WTC11 (cell line): Measurements from ENCODE around the gene ADNP2. TPM values are rescaled to one million over a fixed set of nuclear protein-coding genes. Genes with fewer than 3 reads are reported as not detected.
A peak's percentile ranks its signal among the peaks of the same experiment; 100 is the strongest.

Experiments
- ATAC-seq: fragments of 200-7000 bp; cut with Tn5 transposase; 2 replicates; pipeline ENCODE4 v1.10.0; 2021; ENCODE audit warnings: mild to moderate bottlenecking, moderate library complexity
- CTCF ChIA-PET: fragments of 300-600 bp; sonication (Branson Sonifier 250); formaldehyde crosslinking; loops from one replicate; lab custom pipeline; 2021; ENCODE audit warnings: antibody characterized with exemption; lab: Charles Lee
- POLR2A ChIA-PET: fragments of 350-600 bp; sonication (Branson Sonifier 250); formaldehyde crosslinking; loops from one replicate; lab custom pipeline; 2021; ENCODE audit warnings: antibody characterized with exemption; lab: Charles Lee
- DNase-seq: peaks from one replicate; pipeline ENCODE4 v3.0.0; 2021; ENCODE audit warnings: low spot score
- H3K27ac Mint-ChIP-seq: 2 replicates; pipeline ENCODE4 v1.8.0; 2021; ENCODE audit warnings: mixed read lengths
- H3K27me3 Mint-ChIP-seq: 2 replicates; pipeline ENCODE4 v1.8.0; 2021; ENCODE audit warnings: low read depth, mild to moderate bottlenecking, moderate library complexity, mixed read lengths
- H3K36me3 Mint-ChIP-seq: 2 replicates; pipeline ENCODE4 v1.8.0; 2021; ENCODE audit warnings: mixed read lengths
- H3K4me1 Mint-ChIP-seq: 2 replicates; pipeline ENCODE4 v1.8.0; 2022; ENCODE audit warnings: mixed read lengths
- H3K4me3 Mint-ChIP-seq: 2 replicates; pipeline ENCODE4 v1.8.0; 2021; ENCODE audit warnings: mild to moderate bottlenecking, moderate library complexity, mixed read lengths
- H3K9me3 Mint-ChIP-seq: 2 replicates; pipeline ENCODE4 v1.8.0; 2021; ENCODE audit warnings: mixed read lengths
- FOXJ3 ChIP-seq: sonication (generic); formaldehyde crosslinking; IDR thresholded peaks from 2 replicates; pipeline ENCODE4 v1.9.0; 2021; ENCODE audit warnings: missing genetic modification reagents, mild to moderate bottlenecking, borderline replicate concordance
- HMGXB4 ChIP-seq: sonication (generic); formaldehyde crosslinking; IDR thresholded peaks from 2 replicates; pipeline ENCODE4 v1.8.1; 2023; ENCODE audit warnings: mild to moderate bottlenecking, moderate library complexity, missing genetic modification reagents
- NR2C2 ChIP-seq: sonication (generic); formaldehyde crosslinking; IDR thresholded peaks from 2 replicates; pipeline ENCODE4 v1.8.0; 2022; ENCODE audit warnings: mild to moderate bottlenecking, missing genetic modification reagents
- STAT6 ChIP-seq: sonication (generic); formaldehyde crosslinking; conservative IDR thresholded peaks from 2 replicates; pipeline ENCODE4 v1.8.1; 2023; ENCODE audit warnings: mild to moderate bottlenecking, low read depth, missing genetic modification reagents, moderate library complexity
- ZNF281 ChIP-seq: sonication (generic); formaldehyde crosslinking; IDR thresholded peaks from 2 replicates; pipeline ENCODE4 v1.8.0; 2023; ENCODE audit warnings: mild to moderate bottlenecking, missing genetic modification reagents
- ZNF416 ChIP-seq: fragments of 250-450 bp; sonication (Bioruptor Pico); IDR thresholded peaks from 2 replicates; pipeline ENCODE4 v1.9.0; 2021; ENCODE audit warnings: mild to moderate bottlenecking, inconsistent platforms
- ZNF532 ChIP-seq: fragments of 250-450 bp; sonication (Bioruptor Pico); IDR thresholded peaks from 2 replicates; pipeline ENCODE4 v1.9.0; 2021; ENCODE audit warnings: mild to moderate bottlenecking, borderline replicate concordance
- total RNA-seq: library from RNA; stranded (reverse); gene quantifications from 3 replicates; pipeline ENCODE4 v1.2.3, GENCODE V29; 2021
- TF ChIP-seq, protein P1 (sequence below): sonication (generic); formaldehyde crosslinking; IDR thresholded peaks from 2 replicates; pipeline ENCODE4 v1.8.1; 2023; ENCODE audit warnings: mild to moderate bottlenecking, missing genetic modification reagents
- TF ChIP-seq, protein P2 (sequence below): sonication (generic); formaldehyde crosslinking; IDR thresholded peaks from 2 replicates; pipeline ENCODE4 v1.8.1; 2022; ENCODE audit warnings: mild to moderate bottlenecking, moderate library complexity, missing genetic modification reagents
- TF ChIP-seq, protein P3 (sequence below): sonication (generic); formaldehyde crosslinking; IDR thresholded peaks from 2 replicates; pipeline ENCODE4 v1.8.0; 2022; ENCODE audit warnings: mild to moderate bottlenecking, missing genetic modification reagents
- TF ChIP-seq, protein P4 (sequence below): sonication (generic); formaldehyde crosslinking; IDR thresholded peaks from 2 replicates; pipeline ENCODE4 v1.8.0; 2023; ENCODE audit warnings: missing genetic modification reagents, mild to moderate bottlenecking, borderline replicate concordance
- TF ChIP-seq, protein P5 (sequence below): sonication (generic); formaldehyde crosslinking; conservative IDR thresholded peaks from 2 replicates; pipeline ENCODE4 v1.8.1; 2022; ENCODE audit warnings: mild to moderate bottlenecking, missing genetic modification reagents

Gene ADNP2
- total RNA-seq, 1 experiment from 2014 or later = 56.0 TPM

- TF ChIP-seq ZNF281 (CRISPR knock-in tag) = no peak
- no peak for TF ChIP-seq ZNF416 (CRISPR knock-in tag)
- TF ChIP-seq, protein P1, sequence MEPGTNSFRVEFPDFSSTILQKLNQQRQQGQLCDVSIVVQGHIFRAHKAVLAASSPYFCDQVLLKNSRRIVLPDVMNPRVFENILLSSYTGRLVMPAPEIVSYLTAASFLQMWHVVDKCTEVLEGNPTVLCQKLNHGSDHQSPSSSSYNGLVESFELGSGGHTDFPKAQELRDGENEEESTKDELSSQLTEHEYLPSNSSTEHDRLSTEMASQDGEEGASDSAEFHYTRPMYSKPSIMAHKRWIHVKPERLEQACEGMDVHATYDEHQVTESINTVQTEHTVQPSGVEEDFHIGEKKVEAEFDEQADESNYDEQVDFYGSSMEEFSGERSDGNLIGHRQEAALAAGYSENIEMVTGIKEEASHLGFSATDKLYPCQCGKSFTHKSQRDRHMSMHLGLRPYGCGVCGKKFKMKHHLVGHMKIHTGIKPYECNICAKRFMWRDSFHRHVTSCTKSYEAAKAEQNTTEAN (CRISPR knock-in tag) = no peak
- TF ChIP-seq, protein P2, sequence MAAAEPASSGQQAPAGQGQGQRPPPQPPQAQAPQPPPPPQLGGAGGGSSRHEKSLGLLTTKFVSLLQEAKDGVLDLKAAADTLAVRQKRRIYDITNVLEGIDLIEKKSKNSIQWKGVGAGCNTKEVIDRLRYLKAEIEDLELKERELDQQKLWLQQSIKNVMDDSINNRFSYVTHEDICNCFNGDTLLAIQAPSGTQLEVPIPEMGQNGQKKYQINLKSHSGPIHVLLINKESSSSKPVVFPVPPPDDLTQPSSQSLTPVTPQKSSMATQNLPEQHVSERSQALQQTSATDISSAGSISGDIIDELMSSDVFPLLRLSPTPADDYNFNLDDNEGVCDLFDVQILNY (CRISPR knock-in tag) = no peak
Observed at GRCh38 chr18:80132180-80132812, 23.2 kb downstream of the ADNP2 start (continued).

DNA sequence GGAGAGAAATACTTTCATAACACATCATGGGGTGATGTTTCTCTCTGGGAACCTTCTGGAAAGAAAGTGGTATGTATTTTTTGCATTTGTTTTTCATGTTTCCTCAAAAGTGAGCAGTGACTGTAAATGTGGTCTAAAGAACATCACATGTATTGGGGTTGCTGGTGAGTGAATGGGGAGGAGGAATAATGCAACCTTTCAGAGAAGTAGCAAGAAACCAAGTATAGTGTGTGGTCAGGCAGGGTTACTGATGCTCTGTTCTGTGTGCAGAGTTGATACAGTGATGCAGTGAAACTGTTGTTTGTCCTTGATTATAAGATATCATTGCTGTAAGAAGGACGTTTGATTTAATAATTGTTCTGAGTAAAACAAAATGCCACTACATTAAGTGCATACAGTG, 24.1 kb downstream of the ADNP2 start:
- DNase-seq (no peak), ATAC-seq (no peak)
- H3K4me1 Mint-ChIP-seq = peaks cover 31% of the 10 kb centered on the region
- no peaks in the 10 kb centered on the region for H3K9me3 Mint-ChIP-seq
- no peak overlapping the region for H3K4me3 Mint-ChIP-seq
- ChIA-PET CTCF (no interaction called here), POLR2A (no interaction called here)
- H3K36me3 Mint-ChIP-seq = peaks cover 59% of the 10 kb centered on the region
- no peaks in the 10 kb centered on the region; the same call in 1 of the 2 replicates for H3K27me3 Mint-ChIP-seq
- peak overlapping the region; percentile 33; the same call in 1 of the 2 replicates for H3K27ac Mint-ChIP-seq
- TF ChIP-seq, protein P3, sequence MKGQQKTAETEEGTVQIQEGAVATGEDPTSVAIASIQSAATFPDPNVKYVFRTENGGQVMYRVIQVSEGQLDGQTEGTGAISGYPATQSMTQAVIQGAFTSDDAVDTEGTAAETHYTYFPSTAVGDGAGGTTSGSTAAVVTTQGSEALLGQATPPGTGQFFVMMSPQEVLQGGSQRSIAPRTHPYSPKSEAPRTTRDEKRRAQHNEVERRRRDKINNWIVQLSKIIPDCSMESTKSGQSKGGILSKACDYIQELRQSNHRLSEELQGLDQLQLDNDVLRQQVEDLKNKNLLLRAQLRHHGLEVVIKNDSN (CRISPR knock-in tag) = no peak
- TF ChIP-seq, protein P4, sequence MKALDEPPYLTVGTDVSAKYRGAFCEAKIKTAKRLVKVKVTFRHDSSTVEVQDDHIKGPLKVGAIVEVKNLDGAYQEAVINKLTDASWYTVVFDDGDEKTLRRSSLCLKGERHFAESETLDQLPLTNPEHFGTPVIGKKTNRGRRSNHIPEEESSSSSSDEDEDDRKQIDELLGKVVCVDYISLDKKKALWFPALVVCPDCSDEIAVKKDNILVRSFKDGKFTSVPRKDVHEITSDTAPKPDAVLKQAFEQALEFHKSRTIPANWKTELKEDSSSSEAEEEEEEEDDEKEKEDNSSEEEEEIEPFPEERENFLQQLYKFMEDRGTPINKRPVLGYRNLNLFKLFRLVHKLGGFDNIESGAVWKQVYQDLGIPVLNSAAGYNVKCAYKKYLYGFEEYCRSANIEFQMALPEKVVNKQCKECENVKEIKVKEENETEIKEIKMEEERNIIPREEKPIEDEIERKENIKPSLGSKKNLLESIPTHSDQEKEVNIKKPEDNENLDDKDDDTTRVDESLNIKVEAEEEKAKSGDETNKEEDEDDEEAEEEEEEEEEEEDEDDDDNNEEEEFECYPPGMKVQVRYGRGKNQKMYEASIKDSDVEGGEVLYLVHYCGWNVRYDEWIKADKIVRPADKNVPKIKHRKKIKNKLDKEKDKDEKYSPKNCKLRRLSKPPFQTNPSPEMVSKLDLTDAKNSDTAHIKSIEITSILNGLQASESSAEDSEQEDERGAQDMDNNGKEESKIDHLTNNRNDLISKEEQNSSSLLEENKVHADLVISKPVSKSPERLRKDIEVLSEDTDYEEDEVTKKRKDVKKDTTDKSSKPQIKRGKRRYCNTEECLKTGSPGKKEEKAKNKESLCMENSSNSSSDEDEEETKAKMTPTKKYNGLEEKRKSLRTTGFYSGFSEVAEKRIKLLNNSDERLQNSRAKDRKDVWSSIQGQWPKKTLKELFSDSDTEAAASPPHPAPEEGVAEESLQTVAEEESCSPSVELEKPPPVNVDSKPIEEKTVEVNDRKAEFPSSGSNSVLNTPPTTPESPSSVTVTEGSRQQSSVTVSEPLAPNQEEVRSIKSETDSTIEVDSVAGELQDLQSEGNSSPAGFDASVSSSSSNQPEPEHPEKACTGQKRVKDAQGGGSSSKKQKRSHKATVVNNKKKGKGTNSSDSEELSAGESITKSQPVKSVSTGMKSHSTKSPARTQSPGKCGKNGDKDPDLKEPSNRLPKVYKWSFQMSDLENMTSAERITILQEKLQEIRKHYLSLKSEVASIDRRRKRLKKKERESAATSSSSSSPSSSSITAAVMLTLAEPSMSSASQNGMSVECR (CRISPR knock-in tag) = no peak
- no peak for TF ChIP-seq STAT6 (CRISPR knock-in tag)
- no peak for TF ChIP-seq FOXJ3 (CRISPR knock-in tag)
- TF ChIP-seq, protein P5, sequence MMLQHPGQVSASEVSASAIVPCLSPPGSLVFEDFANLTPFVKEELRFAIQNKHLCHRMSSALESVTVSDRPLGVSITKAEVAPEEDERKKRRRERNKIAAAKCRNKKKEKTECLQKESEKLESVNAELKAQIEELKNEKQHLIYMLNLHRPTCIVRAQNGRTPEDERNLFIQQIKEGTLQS (CRISPR knock-in tag) = no peak
- TF ChIP-seq ZNF532 (CRISPR knock-in tag) = no peak
- TF ChIP-seq NR2C2 = no peak
- no peak for TF ChIP-seq HMGXB4
- TF ChIP-seq, protein P1 (CRISPR knock-in tag) = no peak
